ENCODE results near the gene AKIRIN1.

Gene AKIRIN1

GRCh38 chr1:38992412-38993111 lies 1.5 kb downstream of the AKIRIN1 start:
- Histone ChIP-seq H3K79me2 (ENCODE audit: insufficient read depth, low read length) (peaks cover 49% of the 10 kb centered on the region), H3K9me2 (ENCODE audit: low read depth, low read length) (no peaks in the 10 kb centered on the region), H2AFZ (ENCODE audit: low read length) (no peak overlapping the region), H3F3A (ENCODE audit: insufficient read depth, low read length) (no peaks in the 10 kb centered on the region), H3K9ac (ENCODE audit: low read length) (peak overlapping the region; percentile 86), H3K4me3 (ENCODE audit: low read depth, low read length, poor library complexity, severe bottlenecking) (peak overlapping the region; percentile 94), H3K4me1 (ENCODE audit: insufficient read depth, low read length, severe bottlenecking) (peaks cover 37% of the 10 kb centered on the region), H4K20me1 (ENCODE audit: insufficient read depth, low read length) (no peaks in the 10 kb centered on the region; the same call in 1 of the 2 replicates), H3K4me2 (ENCODE audit: low read length) (peak overlapping the region; percentile 95), H3K27me3 (ENCODE audit: insufficient read depth, low read length) (no peaks in the 10 kb centered on the region), H3K27ac (ENCODE audit: low read depth, low read length, poor library complexity, severe bottlenecking) (peak overlapping the region; percentile 34), H3K9me3 (ENCODE audit: low read length) (no peaks in the 10 kb centered on the region), H3K36me3 (ENCODE audit: insufficient read depth, low read length) (peaks cover 48% of the 10 kb centered on the region)
- TF ChIP-seq EZH2 (IDR thresholded peaks at IDR 0.05; ENCODE audit: borderline replicate concordance, low read length) = no peak
- no peak for TF ChIP-seq CTCF (IDR thresholded peaks at IDR 0.05; ENCODE audit: low read length)

DNA sequence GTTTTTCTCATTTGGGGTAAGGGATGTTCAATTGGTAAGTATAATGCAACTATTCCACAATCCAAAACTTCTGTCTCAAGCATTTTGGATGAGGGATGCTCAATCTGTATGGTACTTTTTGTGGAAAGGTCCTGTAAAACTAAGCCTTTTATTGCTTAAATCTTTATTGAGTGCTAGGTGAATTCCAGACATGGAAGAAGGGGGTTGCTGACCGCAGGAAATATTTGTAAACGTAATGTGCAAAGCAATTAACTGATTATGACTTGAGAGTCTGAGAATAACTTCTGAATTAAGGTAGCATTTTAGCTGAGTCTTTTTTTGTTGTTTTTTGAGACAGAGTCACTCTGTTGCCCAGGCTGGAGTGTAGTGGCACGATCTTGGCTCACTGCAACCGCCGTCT lies 3.1 kb downstream of the AKIRIN1 start:
- TF ChIP-seq EZH2 (IDR thresholded peaks at IDR 0.05; ENCODE audit: borderline replicate concordance, low read length) (no peak), CTCF (IDR thresholded peaks at IDR 0.05; ENCODE audit: low read length) (no peak)
- no peak overlapping the region for H3K27ac ChIP-seq (ENCODE audit: low read depth, low read length, poor library complexity, severe bottlenecking)

GRCh38 chr1:38997034-38997900 lies 6.2 kb downstream of the AKIRIN1 start:
- peaks cover 95% of the 10 kb centered on the region for H3K36me3 ChIP-seq (ENCODE audit: insufficient read depth, low read length)
- no peak overlapping the region for H2AFZ ChIP-seq (ENCODE audit: low read length)
- no peaks in the 10 kb centered on the region; the same call in 1 of the 2 replicates for H4K20me1 ChIP-seq (ENCODE audit: insufficient read depth, low read length)
- H3K27me3 ChIP-seq (ENCODE audit: insufficient read depth, low read length) = no peaks in the 10 kb centered on the region
- no peak overlapping the region for H3K27ac ChIP-seq (ENCODE audit: low read depth, low read length, poor library complexity, severe bottlenecking)
- no peak overlapping the region for H3K9ac ChIP-seq (ENCODE audit: low read length)
- peaks cover 24% of the 10 kb centered on the region for H3K4me1 ChIP-seq (ENCODE audit: insufficient read depth, low read length, severe bottlenecking)
- no peaks in the 10 kb centered on the region for H3K9me3 ChIP-seq (ENCODE audit: low read length)
- H3K4me3 ChIP-seq (ENCODE audit: low read depth, low read length, poor library complexity, severe bottlenecking) = no peak overlapping the region
- no peaks in the 10 kb centered on the region for H3K9me2 ChIP-seq (ENCODE audit: low read depth, low read length)
- no peaks in the 10 kb centered on the region for H3F3A ChIP-seq (ENCODE audit: insufficient read depth, low read length)
- H3K79me2 ChIP-seq (ENCODE audit: insufficient read depth, low read length) = peaks cover 43% of the 10 kb centered on the region
- H3K4me2 ChIP-seq (ENCODE audit: low read length) = no peak overlapping the region
- TF ChIP-seq EZH2 (IDR thresholded peaks at IDR 0.05; ENCODE audit: borderline replicate concordance, low read length) (no peak), CTCF (IDR thresholded peaks at IDR 0.05; ENCODE audit: low read length) (no peak)

More for the DNA sequence above, 3.1 kb downstream of the AKIRIN1 start:
- H3K27me3 ChIP-seq (ENCODE audit: insufficient read depth, low read length) = no peaks in the 10 kb centered on the region
- H3F3A ChIP-seq (ENCODE audit: insufficient read depth, low read length) = no peaks in the 10 kb centered on the region
- H3K9me2 ChIP-seq (ENCODE audit: low read depth, low read length) = no peaks in the 10 kb centered on the region
- H3K4me2 ChIP-seq (ENCODE audit: low read length) = no peak overlapping the region
- H3K4me3 ChIP-seq (ENCODE audit: low read depth, low read length, poor library complexity, severe bottlenecking) = no peak overlapping the region
- no peak overlapping the region for H2AFZ ChIP-seq (ENCODE audit: low read length)
- H3K79me2 ChIP-seq (ENCODE audit: insufficient read depth, low read length) = peaks cover 54% of the 10 kb centered on the region
- H3K9ac ChIP-seq (ENCODE audit: low read length) = no peak overlapping the region
- H4K20me1 ChIP-seq (ENCODE audit: insufficient read depth, low read length) = no peaks in the 10 kb centered on the region; the same call in 1 of the 2 replicates
- peaks cover 37% of the 10 kb centered on the region for H3K4me1 ChIP-seq (ENCODE audit: insufficient read depth, low read length, severe bottlenecking)
- peaks cover 64% of the 10 kb centered on the region for H3K36me3 ChIP-seq (ENCODE audit: insufficient read depth, low read length)
- no peaks in the 10 kb centered on the region for H3K9me3 ChIP-seq (ENCODE audit: low read length)

All from OCI-LY1 (cell line).